Erythroblast (primary cell): ENCODE data around the gene ETS1.

Experiments
- GATA1 ChIP-seq: IDR thresholded peaks from 2 replicates; pipeline ENCODE4 v1.6.1; 2011; ENCODE audit warnings: low read depth, mild to moderate bottlenecking, control low read depth, low read length, moderate library complexity
- POLR2A ChIP-seq: IDR thresholded peaks from 2 replicates; pipeline ENCODE4 v1.6.1; 2011; ENCODE audit warnings: mild to moderate bottlenecking, low read length

DNA sequence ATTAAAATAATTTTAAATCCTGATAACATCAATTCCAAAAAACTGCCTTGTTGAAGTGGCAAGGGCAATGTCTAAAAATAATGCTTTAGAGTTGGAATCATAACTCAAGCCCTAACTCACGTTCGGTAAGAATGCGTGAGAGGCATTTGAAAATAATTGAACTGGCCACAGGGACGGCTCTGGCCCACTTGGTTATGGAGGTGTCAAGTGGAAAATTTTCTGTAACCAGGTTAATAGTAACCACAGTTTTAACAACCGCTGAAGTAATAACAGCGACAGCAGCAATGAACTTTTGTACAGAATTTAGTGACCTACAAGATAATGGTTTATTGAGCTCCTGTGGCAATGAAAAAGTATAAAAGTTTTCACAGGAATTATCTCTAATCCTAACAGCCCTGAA, 79.4 kb downstream of the ETS1 start:
- TF ChIP-seq POLR2A (no peak), GATA1 (no peak)
